WERI-Rb-1 (cell line): ENCODE results near the gene HS2ST1.

ENCODE experiments used
- DNase-seq: peaks from one replicate; pipeline ENCODE4 v3.0.0-alpha.2; 2020
- H3K27ac ChIP-seq: fragments of 250-450 bp; sonication (Bioruptor Pico); 2 replicates; pipeline ENCODE4 v1.5.1; 2020; ENCODE audit warnings: mild to moderate bottlenecking, moderate library complexity
- H3K27me3 ChIP-seq: fragments of 250-450 bp; sonication (Bioruptor Pico); 2 replicates; pipeline ENCODE4 v1.5.1; 2021; ENCODE audit warnings: mild to moderate bottlenecking, low read depth, moderate library complexity; ENCODE audit not compliant: insufficient read depth, severe bottlenecking
- H3K36me3 ChIP-seq: fragments of 250-450 bp; sonication (Bioruptor Pico); 2 replicates; pipeline ENCODE4 v1.5.1; 2020; ENCODE audit warnings: mild to moderate bottlenecking, moderate library complexity
- H3K4me3 ChIP-seq: 2 replicates; pipeline ENCODE4 v1.5.1; 2011; ENCODE audit warnings: low read depth, mild to moderate bottlenecking, control low read depth, low read length
- H3K9me3 ChIP-seq: fragments of 250-450 bp; sonication (Bioruptor Pico); 2 replicates; pipeline ENCODE4 v1.5.1; 2021; ENCODE audit warnings: mild to moderate bottlenecking, moderate library complexity; ENCODE audit not compliant: severe bottlenecking
- CTCF ChIP-seq: IDR thresholded peaks from 2 replicates; pipeline ENCODE4 v1.5.1; 2011; ENCODE audit warnings: low read depth, mild to moderate bottlenecking, control low read depth, inconsistent platforms, low read length

Gene HS2ST1

GRCh38 chr1:87046951-87047350, 132.5 kb downstream of the HS2ST1 start:
- Histone ChIP-seq H3K9me3 (no peaks in the 10 kb centered on the region), H3K4me3 (no peak overlapping the region), H3K27ac (no peak overlapping the region), H3K36me3 (no peaks in the 10 kb centered on the region), H3K27me3 (no peaks in the 10 kb centered on the region)
- DNase-seq: no peak
- no peak for TF ChIP-seq CTCF

- no peak overlapping the region for H3K4me3 ChIP-seq
- H3K36me3 ChIP-seq: no peaks in the 10 kb centered on the region
- DNase-seq: no peak
- no peaks in the 10 kb centered on the region for H3K27me3 ChIP-seq
- H3K9me3 ChIP-seq: no peaks in the 10 kb centered on the region
- TF ChIP-seq CTCF: no peak
- H3K27ac ChIP-seq: no peak overlapping the region
These were observed 133.8 kb downstream of the HS2ST1 start for GRCh38 chr1:87048237-87048636.

GRCh38 chr1:87051965-87052364, 137.5 kb downstream of the HS2ST1 start:
- Histone ChIP-seq H3K36me3 (no peaks in the 10 kb centered on the region), H3K9me3 (no peaks in the 10 kb centered on the region), H3K4me3 (no peak overlapping the region), H3K27me3 (no peaks in the 10 kb centered on the region), H3K27ac (no peak overlapping the region)
- no peak for DNase-seq
- TF ChIP-seq CTCF: no peak

- TF ChIP-seq CTCF: no peak
- Histone ChIP-seq H3K9me3 (no peaks in the 10 kb centered on the region), H3K4me3 (no peak overlapping the region), H3K36me3 (no peaks in the 10 kb centered on the region), H3K27me3 (no peaks in the 10 kb centered on the region), H3K27ac (no peak overlapping the region)
- DNase-seq: no peak
These were observed 138.0 kb downstream of the HS2ST1 start for GRCh38 chr1:87052400-87052799.

- H3K36me3 ChIP-seq: no peaks in the 10 kb centered on the region
- no peak overlapping the region for H3K4me3 ChIP-seq
- no peak overlapping the region for H3K27ac ChIP-seq
- TF ChIP-seq CTCF: no peak
- no peaks in the 10 kb centered on the region for H3K9me3 ChIP-seq
- no peaks in the 10 kb centered on the region for H3K27me3 ChIP-seq
- DNase-seq: no peak
These were observed 138.5 kb downstream of the HS2ST1 start for GRCh38 chr1:87052961-87053360.

- TF ChIP-seq CTCF: no peak
- no peak for DNase-seq
- Histone ChIP-seq H3K4me3 (no peak overlapping the region), H3K27me3 (no peaks in the 10 kb centered on the region), H3K9me3 (no peaks in the 10 kb centered on the region), H3K27ac (no peak overlapping the region), H3K36me3 (no peaks in the 10 kb centered on the region)
These were observed 139.0 kb downstream of the HS2ST1 start for GRCh38 chr1:87053446-87053845.
